ENCODE measurements around the gene GSTA4. TPM values are rescaled to one million over a fixed set of nuclear protein-coding genes. Genes with fewer than 3 reads are reported as not detected.
"Not testable (repeated sequence)": the region's sequence is repeated elsewhere in the genome, so short reads cannot be mapped to it uniquely, and the experiment has no call there.

The GSTA4 gene
- 1 to 10 TPM; 2.9 to 3.5 TPM for total RNA-seq

GRCh38 chr6:52995089-52995912 is at the start of gene GSTA4:
Gene GSTA4, minus strand, starts transcription at chr6:52995284. Its CDS starts 1,041 bp downstream, at chr6:52994243.
- H3K4me1 Mint-ChIP-seq (ENCODE audit: low read depth), result peaks cover 28% of the 10 kb centered on the region
- H3K9me3 Mint-ChIP-seq (ENCODE audit: insufficient read depth); H3K27me3 Mint-ChIP-seq (ENCODE audit: low read depth); H3K36me3 Mint-ChIP-seq (ENCODE audit: low read depth): not testable (repeated sequence)
- POLR2A ChIA-PET, result interaction anchor here (0.7 to 1.3 kb wide), 2 partner anchors 70 to 598 kb away, joined by 3 to 8 read pairs; partner anchors contain the start of gene FBXO9
- CTCF ChIA-PET, result interaction anchor here (0.6 to 3.8 kb wide), 13 partner anchors 9 to 73 kb away, joined by 3 to 39 read pairs (median 4); partner anchors contain the start of gene FBXO9
- ATAC-seq (peak; percentile 99), DNase-seq (peak; percentile 94)
- peak within 1 kb of the TSS; percentile 83 for H3K4me3 Mint-ChIP-seq
- peak within 1 kb of the TSS; percentile 98 for H3K27ac Mint-ChIP-seq

- Mint-ChIP-seq H3K27ac (no peak overlapping the region), H3K36me3 (ENCODE audit: low read depth) (peaks cover 8% of the 10 kb centered on the region), H3K9me3 (ENCODE audit: insufficient read depth) (no peaks in the 10 kb centered on the region), H3K27me3 (ENCODE audit: low read depth) (no peaks in the 10 kb centered on the region), H3K4me1 (ENCODE audit: low read depth) (peaks cover 21% of the 10 kb centered on the region), H3K4me3 (no peak overlapping the region)
- ChIA-PET POLR2A (no interaction called here), CTCF (no interaction called here)
- no peak for DNase-seq
- no peak for ATAC-seq
Measured at GRCh38 chr6:53044572-53044971, 49.5 kb upstream of the GSTA4 start.

GRCh38 chr6:53044071-53044470 is 49.0 kb upstream of the GSTA4 start:
- H3K4me3 Mint-ChIP-seq, result no peak overlapping the region
- no peak overlapping the region for H3K27ac Mint-ChIP-seq
- ChIA-PET CTCF (no interaction called here), POLR2A (no interaction called here)
- no peaks in the 10 kb centered on the region for H3K27me3 Mint-ChIP-seq (ENCODE audit: low read depth)
- H3K4me1 Mint-ChIP-seq (ENCODE audit: low read depth), result peaks cover 16% of the 10 kb centered on the region
- no peaks in the 10 kb centered on the region for H3K9me3 Mint-ChIP-seq (ENCODE audit: insufficient read depth)
- ATAC-seq (no peak), DNase-seq (no peak)
- H3K36me3 Mint-ChIP-seq (ENCODE audit: low read depth), result peaks cover 11% of the 10 kb centered on the region

- H3K27me3 Mint-ChIP-seq (ENCODE audit: low read depth), result no peaks in the 10 kb centered on the region
- H3K9me3 Mint-ChIP-seq (ENCODE audit: insufficient read depth), result no peaks in the 10 kb centered on the region
- no peak overlapping the region for H3K4me3 Mint-ChIP-seq
- ATAC-seq, result no peak
- CTCF ChIA-PET, result no interaction called here
- POLR2A ChIA-PET, result no interaction called here
- DNase-seq, result no peak
- H3K36me3 Mint-ChIP-seq (ENCODE audit: low read depth), result peaks cover 14% of the 10 kb centered on the region
- no peak overlapping the region for H3K27ac Mint-ChIP-seq
- peaks cover 11% of the 10 kb centered on the region for H3K4me1 Mint-ChIP-seq (ENCODE audit: low read depth)
Measured at GRCh38 chr6:53043581-53043980, 48.5 kb upstream of the GSTA4 start.

GRCh38 chr6:53042112-53042511 is 47.0 kb upstream of the GSTA4 start:
- H3K36me3 Mint-ChIP-seq (ENCODE audit: low read depth), result peaks cover 14% of the 10 kb centered on the region
- ATAC-seq (no peak), DNase-seq (no peak)
- no peak overlapping the region for H3K4me3 Mint-ChIP-seq
- H3K27me3 Mint-ChIP-seq (ENCODE audit: low read depth), result no peaks in the 10 kb centered on the region
- ChIA-PET CTCF (no interaction called here), POLR2A (interaction anchor here (0.6 kb wide), 1 partner anchor 180 kb away, joined by 3 read pairs; no protein-coding TSS in a partner anchor)
- no peaks in the 10 kb centered on the region for H3K9me3 Mint-ChIP-seq (ENCODE audit: insufficient read depth)
- H3K27ac Mint-ChIP-seq, result no peak overlapping the region
- H3K4me1 Mint-ChIP-seq (ENCODE audit: low read depth), result no peaks in the 10 kb centered on the region

GRCh38 chr6:53041356-53041755 is 46.3 kb upstream of the GSTA4 start:
- Mint-ChIP-seq H3K27ac (no peak overlapping the region), H3K4me3 (no peak overlapping the region), H3K27me3 (ENCODE audit: low read depth) (no peaks in the 10 kb centered on the region), H3K9me3 (ENCODE audit: insufficient read depth) (no peaks in the 10 kb centered on the region), H3K36me3 (ENCODE audit: low read depth) (peaks cover 16% of the 10 kb centered on the region), H3K4me1 (ENCODE audit: low read depth) (no peaks in the 10 kb centered on the region)
- ChIA-PET CTCF (no interaction called here), POLR2A (no interaction called here)
- ATAC-seq, result no peak
- no peak for DNase-seq

GRCh38 chr6:53038596-53038995 is 43.5 kb upstream of the GSTA4 start:
- no peak overlapping the region for H3K27ac Mint-ChIP-seq
- peaks cover 16% of the 10 kb centered on the region for H3K36me3 Mint-ChIP-seq (ENCODE audit: low read depth)
- POLR2A ChIA-PET, result no interaction called here
- no peaks in the 10 kb centered on the region for H3K27me3 Mint-ChIP-seq (ENCODE audit: low read depth)
- no peak for ATAC-seq
- no peaks in the 10 kb centered on the region for H3K9me3 Mint-ChIP-seq (ENCODE audit: insufficient read depth)
- CTCF ChIA-PET, result no interaction called here
- no peaks in the 10 kb centered on the region for H3K4me1 Mint-ChIP-seq (ENCODE audit: low read depth)
- no peak for DNase-seq
- H3K4me3 Mint-ChIP-seq, result no peak overlapping the region

- no peak for DNase-seq
- H3K27ac Mint-ChIP-seq, result no peak overlapping the region
- CTCF ChIA-PET, result no interaction called here
- no peaks in the 10 kb centered on the region for H3K4me1 Mint-ChIP-seq (ENCODE audit: low read depth)
- no peaks in the 10 kb centered on the region for H3K9me3 Mint-ChIP-seq (ENCODE audit: insufficient read depth)
- POLR2A ChIA-PET, result interaction anchor here (1.0 kb wide), 1 partner anchor 19 kb away, joined by 3 read pairs; no protein-coding TSS in a partner anchor
- H3K27me3 Mint-ChIP-seq (ENCODE audit: low read depth), result no peaks in the 10 kb centered on the region
- ATAC-seq, result no peak
- H3K36me3 Mint-ChIP-seq (ENCODE audit: low read depth), result peaks cover 16% of the 10 kb centered on the region
- H3K4me3 Mint-ChIP-seq, result no peak overlapping the region
Measured at GRCh38 chr6:53038141-53038540, 43.1 kb upstream of the GSTA4 start.

GRCh38 chr6:53035549-53036213 is 40.6 kb upstream of the GSTA4 start:
- Mint-ChIP-seq H3K4me3 (no peak overlapping the region), H3K27ac (no peak overlapping the region), H3K27me3 (ENCODE audit: low read depth) (no peaks in the 10 kb centered on the region), H3K4me1 (ENCODE audit: low read depth) (no peaks in the 10 kb centered on the region), H3K9me3 (ENCODE audit: insufficient read depth) (no peaks in the 10 kb centered on the region), H3K36me3 (ENCODE audit: low read depth) (peaks cover 14% of the 10 kb centered on the region)
- POLR2A ChIA-PET, result no interaction called here
- no peak for DNase-seq
- CTCF ChIA-PET, result no interaction called here
- ATAC-seq, result no peak

GRCh38 chr6:53033764-53034163 is 38.7 kb upstream of the GSTA4 start:
- H3K36me3 Mint-ChIP-seq (ENCODE audit: low read depth), result peaks cover 2% of the 10 kb centered on the region
- ChIA-PET POLR2A (no interaction called here), CTCF (interaction anchor here (1.1 kb wide), 1 partner anchor 38 kb away, joined by 4 read pairs; the partner anchor contains the start of gene GSTA4)
- no peaks in the 10 kb centered on the region for H3K27me3 Mint-ChIP-seq (ENCODE audit: low read depth)
- DNase-seq (no peak), ATAC-seq (no peak)
- H3K4me3 Mint-ChIP-seq, result no peak overlapping the region
- H3K4me1 Mint-ChIP-seq (ENCODE audit: low read depth), result no peaks in the 10 kb centered on the region
- no peak overlapping the region for H3K27ac Mint-ChIP-seq
- no peaks in the 10 kb centered on the region for H3K9me3 Mint-ChIP-seq (ENCODE audit: insufficient read depth)

- Mint-ChIP-seq H3K4me3 (no peak overlapping the region), H3K36me3 (ENCODE audit: low read depth) (peaks cover 2% of the 10 kb centered on the region), H3K27ac (no peak overlapping the region), H3K4me1 (ENCODE audit: low read depth) (no peaks in the 10 kb centered on the region), H3K27me3 (ENCODE audit: low read depth) (no peaks in the 10 kb centered on the region), H3K9me3 (ENCODE audit: insufficient read depth) (no peaks in the 10 kb centered on the region)
- ATAC-seq (no peak), DNase-seq (no peak)
- POLR2A ChIA-PET, result no interaction called here
- CTCF ChIA-PET, result no interaction called here
Measured at GRCh38 chr6:53032849-53033248, 37.8 kb upstream of the GSTA4 start.

- Mint-ChIP-seq H3K4me3 (no peak overlapping the region), H3K4me1 (ENCODE audit: low read depth) (no peaks in the 10 kb centered on the region), H3K27ac (no peak overlapping the region), H3K27me3 (ENCODE audit: low read depth) (no peaks in the 10 kb centered on the region), H3K9me3 (ENCODE audit: insufficient read depth) (no peaks in the 10 kb centered on the region), H3K36me3 (ENCODE audit: low read depth) (no peaks in the 10 kb centered on the region)
- ATAC-seq, result no peak
- no peak for DNase-seq
- ChIA-PET POLR2A (no interaction called here), CTCF (no interaction called here)
Measured at GRCh38 chr6:53031281-53031680, 36.2 kb upstream of the GSTA4 start.
